GM18517 (cell line): Measurements from ENCODE around the gene TMEM132C.

ENCODE experiments used
- ATAC-seq: cut with Tn5 transposase; IDR thresholded peaks from one replicate; pipeline ENCODE4 v1.9.1; 2021; ENCODE audit warnings: mild to moderate bottlenecking, moderate library complexity; ENCODE audit not compliant: unreplicated experiment

TMEM132C gene

DNA sequence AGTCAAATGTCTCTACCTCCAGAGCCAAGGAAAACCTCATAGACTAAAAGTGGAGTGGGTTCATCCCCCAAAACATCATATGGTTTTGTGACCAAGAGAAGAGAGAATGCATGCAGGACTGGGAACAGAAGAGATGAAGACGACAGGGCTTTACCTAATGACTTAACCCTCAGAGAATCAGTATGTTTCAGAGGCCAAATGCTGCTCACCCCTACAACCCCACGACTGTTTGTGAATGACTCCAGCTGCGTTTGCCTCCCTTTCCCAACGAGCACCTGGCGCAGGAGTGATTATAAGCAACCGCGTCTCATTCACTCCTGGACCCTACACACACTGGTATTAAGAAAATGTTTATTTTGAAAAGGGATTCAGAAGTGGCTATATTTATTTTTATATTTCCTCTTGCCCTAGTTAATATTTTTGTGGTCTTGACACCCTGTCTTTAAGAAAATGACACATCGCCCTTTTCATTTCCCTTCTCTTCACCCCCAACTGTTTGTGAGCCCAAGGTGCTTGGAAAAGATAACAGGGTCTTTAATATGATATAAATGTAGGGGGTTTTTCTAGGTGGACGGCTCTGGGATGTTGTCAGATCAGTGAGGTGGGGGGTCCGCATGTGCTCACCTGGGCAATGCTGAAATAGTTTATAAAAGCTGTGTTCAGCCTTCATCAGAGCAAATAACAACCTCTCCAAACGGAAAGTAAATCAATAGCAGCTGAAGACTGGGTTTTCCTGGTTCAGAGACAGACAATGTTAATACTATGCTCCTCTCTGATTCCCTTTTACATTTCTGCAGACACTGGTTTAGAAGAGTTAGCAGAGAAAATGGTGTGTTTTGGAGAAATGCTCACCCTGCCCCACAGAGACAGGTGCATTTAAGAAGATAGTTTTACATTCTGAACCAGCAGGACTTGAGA, 479.1 kb downstream of the TMEM132C start:
- no peak for ATAC-seq

DNA sequence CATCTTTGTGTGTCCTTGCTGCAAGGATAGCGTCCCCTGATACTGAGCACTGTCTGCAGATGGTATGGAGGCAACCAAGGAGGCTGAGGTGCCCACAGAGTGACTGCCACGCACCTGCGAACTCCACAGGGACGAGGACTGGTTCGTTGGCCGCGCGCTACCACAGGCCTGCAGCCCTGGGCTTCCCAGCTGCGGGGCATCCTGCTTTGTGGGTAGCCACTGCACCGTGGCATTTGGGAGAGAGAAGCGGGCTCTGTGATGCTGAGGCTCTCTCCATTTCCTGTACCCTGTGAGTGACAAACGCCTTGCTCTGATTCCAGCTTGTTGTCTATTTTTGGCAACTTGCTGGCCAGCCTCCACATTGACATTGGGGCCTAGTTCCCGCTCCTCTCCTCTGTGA, 480.5 kb downstream of the TMEM132C start:
- no peak for ATAC-seq

DNA sequence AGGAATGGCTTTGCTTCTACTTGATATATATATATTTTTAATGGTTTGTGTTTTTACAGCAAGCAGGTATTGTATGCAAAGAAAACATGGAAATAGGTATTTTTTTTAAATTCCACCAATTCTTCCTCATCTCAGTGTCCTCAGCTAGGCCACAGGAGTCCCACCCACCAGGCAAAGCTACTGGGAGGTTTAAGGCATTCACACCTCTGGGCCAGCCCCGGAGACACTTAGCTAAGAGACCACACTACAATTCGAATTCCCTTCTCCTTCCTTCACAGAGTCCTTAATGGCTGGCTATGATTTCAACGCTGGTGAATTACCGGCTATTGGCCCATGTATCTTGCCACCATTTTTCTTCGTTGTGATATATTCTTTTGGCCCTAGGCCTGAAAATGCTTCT, 485.4 kb downstream of the TMEM132C start:
- no peak for ATAC-seq

DNA sequence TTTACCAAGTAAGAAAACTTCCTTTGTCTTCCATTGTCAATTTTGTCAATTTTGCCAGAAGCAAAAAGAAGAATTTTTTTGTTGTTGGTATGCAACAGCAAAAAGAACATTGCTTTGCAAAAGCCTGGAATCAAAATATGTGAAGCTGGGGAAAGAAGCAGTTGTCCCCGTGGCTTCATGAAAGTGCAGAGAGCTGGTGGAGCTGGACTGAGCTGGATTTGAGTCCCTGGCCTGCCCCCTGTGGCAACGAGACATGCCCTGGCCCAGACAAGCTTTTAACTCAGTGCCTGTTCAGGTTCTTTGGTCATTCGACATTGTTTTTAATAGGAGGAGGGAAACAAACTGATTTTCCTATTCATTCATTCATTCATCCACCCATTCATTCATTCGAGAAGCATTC, 486.5 kb downstream of the TMEM132C start:
- ATAC-seq: no peak

DNA sequence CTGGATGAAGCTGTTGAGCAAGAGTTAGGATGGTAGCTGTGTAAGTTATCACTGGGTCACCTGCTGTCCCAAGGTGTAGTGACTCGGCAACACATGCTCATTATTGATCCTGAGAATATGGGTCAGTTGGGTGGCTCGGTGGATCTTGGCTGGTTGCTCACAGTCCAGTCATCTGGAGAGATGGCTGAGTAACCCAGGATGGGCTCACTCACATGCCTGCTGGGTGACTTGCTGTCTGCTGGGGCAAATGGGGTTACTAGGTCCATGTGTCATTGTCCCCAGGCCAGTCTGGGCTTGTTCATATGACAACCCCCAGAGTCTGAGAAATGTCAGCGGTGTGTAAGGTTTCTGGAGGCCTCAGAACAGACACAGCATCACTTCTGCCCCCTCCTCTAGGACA, 487.3 kb downstream of the TMEM132C start:
- no peak for ATAC-seq

DNA sequence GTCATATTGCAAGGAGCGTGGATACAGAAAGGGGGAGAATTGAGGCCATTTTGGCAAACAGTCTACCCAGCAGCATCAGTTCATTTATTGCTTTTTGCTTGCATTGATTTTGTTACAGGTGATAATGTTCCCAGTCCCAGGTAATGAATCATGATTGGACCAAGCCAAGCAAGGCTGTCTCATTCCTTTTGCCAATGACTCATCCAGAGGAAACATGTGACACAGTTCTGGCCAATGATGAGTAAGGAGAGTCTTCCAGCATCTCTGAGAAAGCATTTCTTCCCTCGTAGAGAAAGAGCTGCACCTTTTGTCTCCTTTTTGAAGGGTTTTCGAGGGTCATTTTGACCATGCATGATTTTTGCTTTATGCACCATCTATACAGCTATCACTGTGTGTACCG, 488.6 kb downstream of the TMEM132C start:
- no peak for ATAC-seq
